ENCODE results near the gene GALNT3.

The GALNT3 gene

GRCh38 chr2:165793779-165794535, at the start of gene GALNT3:
Gene GALNT3, minus strand, starts transcription at chr2:165794247. Its CDS starts 23,547 bp downstream, at chr2:165770700.
- DNase-seq = peak; percentile 37 to 54

GRCh38 chr2:165843351-165843750, 49.3 kb upstream of the GALNT3 start:
- no peak for DNase-seq

- DNase-seq = no peak
These were observed 46.4 kb upstream of the GALNT3 start for GRCh38 chr2:165840333-165840958.

- no peak for DNase-seq
These were observed 45.6 kb upstream of the GALNT3 start for GRCh38 chr2:165839610-165840009.

- no peak for DNase-seq
These were observed 43.1 kb upstream of the GALNT3 start for GRCh38 chr2:165837122-165837521.

GRCh38 chr2:165835363-165835762, 41.3 kb upstream of the GALNT3 start:
- DNase-seq = no peak

GRCh38 chr2:165833156-165833555, 39.1 kb upstream of the GALNT3 start:
- DNase-seq = no peak

- no peak for DNase-seq
These were observed 33.9 kb upstream of the GALNT3 start for GRCh38 chr2:165827921-165828276.

GRCh38 chr2:165827016-165827920, 33.2 kb upstream of the GALNT3 start:
- no peak for DNase-seq

GRCh38 chr2:165825041-165825440, 31.0 kb upstream of the GALNT3 start:
- no peak for DNase-seq

- no peak for DNase-seq
These were observed 26.2 kb upstream of the GALNT3 start for GRCh38 chr2:165820296-165820695.

GRCh38 chr2:165818920-165819319, 24.9 kb upstream of the GALNT3 start:
- no peak for DNase-seq

- no peak for DNase-seq
These were observed 21.5 kb upstream of the GALNT3 start for GRCh38 chr2:165815299-165816141.

GRCh38 chr2:165814473-165814872, 20.4 kb upstream of the GALNT3 start:
- DNase-seq = no peak

GRCh38 chr2:165811592-165812370, 17.7 kb upstream of the GALNT3 start:
- DNase-seq = no peak

- DNase-seq = no peak
These were observed 16.4 kb upstream of the GALNT3 start for GRCh38 chr2:165810418-165810817.

GRCh38 chr2:165804719-165805118, 10.7 kb upstream of the GALNT3 start:
- no peak for DNase-seq

GRCh38 chr2:165803123-165803760, 9.2 kb upstream of the GALNT3 start:
- DNase-seq = no peak

GRCh38 chr2:165801176-165801575, 7.1 kb upstream of the GALNT3 start:
- no peak for DNase-seq

GRCh38 chr2:165796819-165797530, 2.9 kb upstream of the GALNT3 start:
- DNase-seq = peak in 1 of 2 donors; percentile 37

- no peak for DNase-seq
These were observed 2.1 kb upstream of the GALNT3 start for GRCh38 chr2:165796129-165796528.

Measured in CD4-positive, alpha-beta T cell treated with Interleukin-4 for 1 hour (primary cell).